ENCODE data around the gene ASB5.

The ASB5 gene

GRCh38 chr4:176277162-176277904, 8.3 kb upstream of the ASB5 start:
- peak; percentile 13 for DNase-seq

- DNase-seq = no peak
Measured at GRCh38 chr4:176276710-176277109, 7.7 kb upstream of the ASB5 start.

GRCh38 chr4:176274441-176274840, 5.4 kb upstream of the ASB5 start:
- no peak for DNase-seq

- DNase-seq = no peak
Measured at GRCh38 chr4:176273736-176274135, 4.7 kb upstream of the ASB5 start.

- DNase-seq = no peak
Measured at GRCh38 chr4:176272799-176273198, 3.8 kb upstream of the ASB5 start.

GRCh38 chr4:176271749-176272148, 2.7 kb upstream of the ASB5 start:
- DNase-seq = no peak

- DNase-seq = peak; percentile 38
Measured at GRCh38 chr4:176270669-176271068, 1.6 kb upstream of the ASB5 start.

GRCh38 chr4:176266026-176266425, 3.0 kb downstream of the ASB5 start:
- no peak for DNase-seq

- DNase-seq = no peak
Measured at GRCh38 chr4:176262243-176262642, 6.8 kb downstream of the ASB5 start.

- no peak for DNase-seq
Measured at GRCh38 chr4:176261481-176261880, 7.5 kb downstream of the ASB5 start.

GRCh38 chr4:176261018-176261417, 8.0 kb downstream of the ASB5 start:
- no peak for DNase-seq

- DNase-seq = no peak
Measured at GRCh38 chr4:176259330-176260090, 9.5 kb downstream of the ASB5 start.

- no peak for DNase-seq
Measured at GRCh38 chr4:176258135-176258534, 10.9 kb downstream of the ASB5 start.

GRCh38 chr4:176256921-176257320, 12.1 kb downstream of the ASB5 start:
- DNase-seq = no peak

- no peak for DNase-seq
Measured at GRCh38 chr4:176242764-176243347, 26.2 kb downstream of the ASB5 start.

- no peak for DNase-seq
Measured at GRCh38 chr4:176241703-176242102, 27.3 kb downstream of the ASB5 start.

- DNase-seq = peak; percentile 7
Measured at GRCh38 chr4:176238826-176239225, 30.2 kb downstream of the ASB5 start.

GRCh38 chr4:176238157-176238610, 30.8 kb downstream of the ASB5 start:
- DNase-seq = no peak

GRCh38 chr4:176236946-176237345, 32.1 kb downstream of the ASB5 start:
- no peak for DNase-seq

GRCh38 chr4:176230836-176231235, 38.2 kb downstream of the ASB5 start:
- no peak for DNase-seq

GRCh38 chr4:176229645-176230044, 39.4 kb downstream of the ASB5 start:
- no peak for DNase-seq

- DNase-seq = no peak
Measured at GRCh38 chr4:176226736-176227135, 42.3 kb downstream of the ASB5 start.

GRCh38 chr4:176223561-176223960, 45.5 kb downstream of the ASB5 start:
- no peak for DNase-seq

GRCh38 chr4:176222149-176222548, 46.9 kb downstream of the ASB5 start:
- DNase-seq = no peak
